ENCODE data around the gene STIM1.

STIM1 gene

GRCh38 chr11:3907590-3907989, 52.1 kb downstream of the STIM1 start:
- Histone ChIP-seq H3K27me3 (ENCODE audit: insufficient read depth, low read length) (no peaks in the 10 kb centered on the region), H3K4me1 (ENCODE audit: insufficient read depth, low read length) (peaks cover 14% of the 10 kb centered on the region), H3K9me3 (ENCODE audit: insufficient read depth, low read depth, low read length) (no peaks in the 10 kb centered on the region), H3K27ac (ENCODE audit: low read length) (no peak overlapping the region), H3K36me3 (ENCODE audit: insufficient read depth, low read depth, low read length) (no peaks in the 10 kb centered on the region), H3K9ac (ENCODE audit: low read depth, low read length) (no peak overlapping the region), H3K4me3 (ENCODE audit: low read length) (no peak overlapping the region)

GRCh38 chr11:3909901-3910300, 54.4 kb downstream of the STIM1 start:
- H3K9ac ChIP-seq (ENCODE audit: low read depth, low read length), result no peak overlapping the region
- H3K4me3 ChIP-seq (ENCODE audit: low read length), result no peak overlapping the region
- peaks cover 9% of the 10 kb centered on the region for H3K4me1 ChIP-seq (ENCODE audit: insufficient read depth, low read length)
- H3K9me3 ChIP-seq (ENCODE audit: insufficient read depth, low read depth, low read length), result no peaks in the 10 kb centered on the region
- H3K27me3 ChIP-seq (ENCODE audit: insufficient read depth, low read length), result no peaks in the 10 kb centered on the region
- H3K36me3 ChIP-seq (ENCODE audit: insufficient read depth, low read depth, low read length), result no peaks in the 10 kb centered on the region
- H3K27ac ChIP-seq (ENCODE audit: low read length), result no peak overlapping the region

GRCh38 chr11:3911908-3912505, 56.5 kb downstream of the STIM1 start:
- H3K4me3 ChIP-seq (ENCODE audit: low read length), result no peak overlapping the region
- no peak overlapping the region for H3K9ac ChIP-seq (ENCODE audit: low read depth, low read length)
- H3K36me3 ChIP-seq (ENCODE audit: insufficient read depth, low read depth, low read length), result no peaks in the 10 kb centered on the region
- H3K9me3 ChIP-seq (ENCODE audit: insufficient read depth, low read depth, low read length), result no peaks in the 10 kb centered on the region
- no peaks in the 10 kb centered on the region for H3K27me3 ChIP-seq (ENCODE audit: insufficient read depth, low read length)
- H3K4me1 ChIP-seq (ENCODE audit: insufficient read depth, low read length), result no peaks in the 10 kb centered on the region
- no peak overlapping the region for H3K27ac ChIP-seq (ENCODE audit: low read length)

GRCh38 chr11:3913921-3914320, 58.5 kb downstream of the STIM1 start:
- Histone ChIP-seq H3K4me1 (ENCODE audit: insufficient read depth, low read length) (no peaks in the 10 kb centered on the region), H3K4me3 (ENCODE audit: low read length) (no peak overlapping the region), H3K9me3 (ENCODE audit: insufficient read depth, low read depth, low read length) (no peaks in the 10 kb centered on the region), H3K36me3 (ENCODE audit: insufficient read depth, low read depth, low read length) (no peaks in the 10 kb centered on the region), H3K27me3 (ENCODE audit: insufficient read depth, low read length) (no peaks in the 10 kb centered on the region), H3K9ac (ENCODE audit: low read depth, low read length) (no peak overlapping the region), H3K27ac (ENCODE audit: low read length) (no peak overlapping the region)

- Histone ChIP-seq H3K4me3 (ENCODE audit: low read length) (no peak overlapping the region), H3K4me1 (ENCODE audit: insufficient read depth, low read length) (no peaks in the 10 kb centered on the region), H3K36me3 (ENCODE audit: insufficient read depth, low read depth, low read length) (no peaks in the 10 kb centered on the region), H3K27ac (ENCODE audit: low read length) (no peak overlapping the region), H3K27me3 (ENCODE audit: insufficient read depth, low read length) (no peaks in the 10 kb centered on the region), H3K9me3 (ENCODE audit: insufficient read depth, low read depth, low read length) (no peaks in the 10 kb centered on the region), H3K9ac (ENCODE audit: low read depth, low read length) (no peak overlapping the region)
These were observed 59.3 kb downstream of the STIM1 start for GRCh38 chr11:3914805-3915204.

- H3K9me3 ChIP-seq (ENCODE audit: insufficient read depth, low read depth, low read length), result no peaks in the 10 kb centered on the region
- H3K27me3 ChIP-seq (ENCODE audit: insufficient read depth, low read length), result no peaks in the 10 kb centered on the region
- no peaks in the 10 kb centered on the region for H3K4me1 ChIP-seq (ENCODE audit: insufficient read depth, low read length)
- H3K36me3 ChIP-seq (ENCODE audit: insufficient read depth, low read depth, low read length), result no peaks in the 10 kb centered on the region
- H3K27ac ChIP-seq (ENCODE audit: low read length), result no peak overlapping the region
- H3K4me3 ChIP-seq (ENCODE audit: low read length), result no peak overlapping the region
- H3K9ac ChIP-seq (ENCODE audit: low read depth, low read length), result no peak overlapping the region
These were observed 61.5 kb downstream of the STIM1 start for GRCh38 chr11:3916962-3917361.

- no peak overlapping the region for H3K27ac ChIP-seq (ENCODE audit: low read length)
- H3K27me3 ChIP-seq (ENCODE audit: insufficient read depth, low read length), result no peaks in the 10 kb centered on the region
- H3K9ac ChIP-seq (ENCODE audit: low read depth, low read length), result no peak overlapping the region
- no peak overlapping the region for H3K4me3 ChIP-seq (ENCODE audit: low read length)
- no peaks in the 10 kb centered on the region for H3K4me1 ChIP-seq (ENCODE audit: insufficient read depth, low read length)
- H3K36me3 ChIP-seq (ENCODE audit: insufficient read depth, low read depth, low read length), result no peaks in the 10 kb centered on the region
- no peaks in the 10 kb centered on the region for H3K9me3 ChIP-seq (ENCODE audit: insufficient read depth, low read depth, low read length)
These were observed 64.8 kb downstream of the STIM1 start for GRCh38 chr11:3920148-3920852.

- Histone ChIP-seq H3K4me3 (ENCODE audit: low read length) (no peak overlapping the region), H3K4me1 (ENCODE audit: insufficient read depth, low read length) (no peaks in the 10 kb centered on the region), H3K9ac (ENCODE audit: low read depth, low read length) (no peak overlapping the region), H3K27me3 (ENCODE audit: insufficient read depth, low read length) (no peaks in the 10 kb centered on the region), H3K9me3 (ENCODE audit: insufficient read depth, low read depth, low read length) (no peaks in the 10 kb centered on the region), H3K27ac (ENCODE audit: low read length) (no peak overlapping the region), H3K36me3 (ENCODE audit: insufficient read depth, low read depth, low read length) (no peaks in the 10 kb centered on the region)
These were observed 66.6 kb downstream of the STIM1 start for GRCh38 chr11:3922056-3922455.

- no peaks in the 10 kb centered on the region for H3K27me3 ChIP-seq (ENCODE audit: insufficient read depth, low read length)
- H3K36me3 ChIP-seq (ENCODE audit: insufficient read depth, low read depth, low read length), result no peaks in the 10 kb centered on the region
- no peak overlapping the region for H3K9ac ChIP-seq (ENCODE audit: low read depth, low read length)
- no peaks in the 10 kb centered on the region for H3K4me1 ChIP-seq (ENCODE audit: insufficient read depth, low read length)
- H3K9me3 ChIP-seq (ENCODE audit: insufficient read depth, low read depth, low read length), result no peaks in the 10 kb centered on the region
- H3K4me3 ChIP-seq (ENCODE audit: low read length), result no peak overlapping the region
- no peak overlapping the region for H3K27ac ChIP-seq (ENCODE audit: low read length)
These were observed 70.0 kb downstream of the STIM1 start for GRCh38 chr11:3925513-3925912.

GRCh38 chr11:3926458-3927095, 71.1 kb downstream of the STIM1 start:
- Histone ChIP-seq H3K4me1 (ENCODE audit: insufficient read depth, low read length) (no peaks in the 10 kb centered on the region), H3K4me3 (ENCODE audit: low read length) (no peak overlapping the region), H3K36me3 (ENCODE audit: insufficient read depth, low read depth, low read length) (no peaks in the 10 kb centered on the region), H3K9me3 (ENCODE audit: insufficient read depth, low read depth, low read length) (no peaks in the 10 kb centered on the region), H3K9ac (ENCODE audit: low read depth, low read length) (no peak overlapping the region), H3K27ac (ENCODE audit: low read length) (no peak overlapping the region), H3K27me3 (ENCODE audit: insufficient read depth, low read length) (no peaks in the 10 kb centered on the region)

- H3K4me1 ChIP-seq (ENCODE audit: insufficient read depth, low read length), result no peaks in the 10 kb centered on the region
- H3K27ac ChIP-seq (ENCODE audit: low read length), result no peak overlapping the region
- no peaks in the 10 kb centered on the region for H3K36me3 ChIP-seq (ENCODE audit: insufficient read depth, low read depth, low read length)
- no peak overlapping the region for H3K9ac ChIP-seq (ENCODE audit: low read depth, low read length)
- no peaks in the 10 kb centered on the region for H3K27me3 ChIP-seq (ENCODE audit: insufficient read depth, low read length)
- H3K9me3 ChIP-seq (ENCODE audit: insufficient read depth, low read depth, low read length), result no peaks in the 10 kb centered on the region
- H3K4me3 ChIP-seq (ENCODE audit: low read length), result no peak overlapping the region
These were observed 71.8 kb downstream of the STIM1 start for GRCh38 chr11:3927129-3927796.

GRCh38 chr11:3929232-3929631, 73.8 kb downstream of the STIM1 start:
- Histone ChIP-seq H3K4me1 (ENCODE audit: insufficient read depth, low read length) (no peaks in the 10 kb centered on the region), H3K4me3 (ENCODE audit: low read length) (no peak overlapping the region), H3K27ac (ENCODE audit: low read length) (no peak overlapping the region), H3K9me3 (ENCODE audit: insufficient read depth, low read depth, low read length) (no peaks in the 10 kb centered on the region), H3K27me3 (ENCODE audit: insufficient read depth, low read length) (no peaks in the 10 kb centered on the region), H3K36me3 (ENCODE audit: insufficient read depth, low read depth, low read length) (no peaks in the 10 kb centered on the region), H3K9ac (ENCODE audit: low read depth, low read length) (no peak overlapping the region)

Measured in iPS-20b (cell line).